ENCODE measurements around the gene KCTD8.

DNA sequence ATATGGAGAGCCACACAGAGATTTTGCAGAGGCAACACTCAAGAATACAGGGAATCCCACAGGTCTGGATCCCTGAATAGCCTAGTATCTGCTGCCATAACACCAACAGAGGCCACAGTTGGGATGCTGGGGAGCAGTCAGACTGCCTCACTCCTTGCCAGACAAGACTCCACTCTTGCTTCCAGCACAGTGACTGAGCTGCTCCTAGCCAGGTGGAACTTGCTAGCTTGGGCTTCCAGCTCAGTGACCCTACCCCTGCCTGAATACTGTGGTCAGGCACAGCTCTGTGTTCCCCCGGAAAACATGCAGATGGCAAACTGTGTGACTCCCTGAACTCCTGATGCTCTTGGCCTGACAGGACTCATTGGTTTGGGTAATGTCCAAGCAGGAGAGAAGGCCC lies 251.8 kb downstream of the KCTD8 start:
- TF ChIP-seq, protein P1, sequence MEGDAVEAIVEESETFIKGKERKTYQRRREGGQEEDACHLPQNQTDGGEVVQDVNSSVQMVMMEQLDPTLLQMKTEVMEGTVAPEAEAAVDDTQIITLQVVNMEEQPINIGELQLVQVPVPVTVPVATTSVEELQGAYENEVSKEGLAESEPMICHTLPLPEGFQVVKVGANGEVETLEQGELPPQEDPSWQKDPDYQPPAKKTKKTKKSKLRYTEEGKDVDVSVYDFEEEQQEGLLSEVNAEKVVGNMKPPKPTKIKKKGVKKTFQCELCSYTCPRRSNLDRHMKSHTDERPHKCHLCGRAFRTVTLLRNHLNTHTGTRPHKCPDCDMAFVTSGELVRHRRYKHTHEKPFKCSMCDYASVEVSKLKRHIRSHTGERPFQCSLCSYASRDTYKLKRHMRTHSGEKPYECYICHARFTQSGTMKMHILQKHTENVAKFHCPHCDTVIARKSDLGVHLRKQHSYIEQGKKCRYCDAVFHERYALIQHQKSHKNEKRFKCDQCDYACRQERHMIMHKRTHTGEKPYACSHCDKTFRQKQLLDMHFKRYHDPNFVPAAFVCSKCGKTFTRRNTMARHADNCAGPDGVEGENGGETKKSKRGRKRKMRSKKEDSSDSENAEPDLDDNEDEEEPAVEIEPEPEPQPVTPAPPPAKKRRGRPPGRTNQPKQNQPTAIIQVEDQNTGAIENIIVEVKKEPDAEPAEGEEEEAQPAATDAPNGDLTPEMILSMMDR (IDR thresholded peaks at IDR 0.05; ENCODE audit: low read depth, low read length, poor library complexity, severe bottlenecking) = no peak
- TF ChIP-seq EZH2phosphoT487 (IDR thresholded peaks at IDR 0.05; ENCODE audit: borderline replicate concordance, low read length) = no peak
